GM19467 (cell line): ENCODE results near the gene C5orf52.
"Not testable (repeated sequence)": the region's sequence is repeated elsewhere in the genome, so short reads cannot be mapped to it uniquely, and the experiment has no call there.

Source experiments
- ATAC-seq: cut with Tn5 transposase; IDR thresholded peaks from one replicate; pipeline ENCODE4 v1.9.1; 2021; ENCODE audit warnings: mild to moderate bottlenecking, moderate library complexity; ENCODE audit not compliant: unreplicated experiment

The C5orf52 gene

GRCh38 chr5:157674351-157674750 lies 3.0 kb downstream of the C5orf52 start:
- not testable (repeated sequence) for ATAC-seq

- ATAC-seq = no peak
These were observed 6.6 kb downstream of the C5orf52 start for GRCh38 chr5:157677931-157678330.

GRCh38 chr5:157679801-157680200 lies 8.5 kb downstream of the C5orf52 start:
- ATAC-seq = no peak

- ATAC-seq = no peak
These were observed 8.9 kb downstream of the C5orf52 start for GRCh38 chr5:157680239-157680638.

GRCh38 chr5:157681048-157681447 lies 9.7 kb downstream of the C5orf52 start:
- ATAC-seq = no peak

GRCh38 chr5:157682257-157682656 lies 10.9 kb downstream of the C5orf52 start:
- no peak for ATAC-seq

- not testable (repeated sequence) for ATAC-seq
These were observed 15.2 kb downstream of the C5orf52 start for GRCh38 chr5:157686276-157687197.

GRCh38 chr5:157687198-157687554 lies 15.8 kb downstream of the C5orf52 start:
- ATAC-seq = no peak

- no peak for ATAC-seq
These were observed 18.8 kb downstream of the C5orf52 start for GRCh38 chr5:157689942-157690689.

- ATAC-seq = no peak
These were observed 19.5 kb downstream of the C5orf52 start for GRCh38 chr5:157690690-157691433.

GRCh38 chr5:157693816-157694215 lies 22.5 kb downstream of the C5orf52 start:
- not testable (repeated sequence) for ATAC-seq

GRCh38 chr5:157696154-157696553 lies 24.8 kb downstream of the C5orf52 start:
- not testable (repeated sequence) for ATAC-seq

GRCh38 chr5:157698674-157699073 lies 27.3 kb downstream of the C5orf52 start:
- not testable (repeated sequence) for ATAC-seq

GRCh38 chr5:157703736-157704135 lies 32.4 kb downstream of the C5orf52 start:
- ATAC-seq = no peak

- ATAC-seq = no peak
These were observed 37.5 kb downstream of the C5orf52 start for GRCh38 chr5:157708866-157709265.

- no peak for ATAC-seq
These were observed 38.0 kb downstream of the C5orf52 start for GRCh38 chr5:157709346-157709745.

- ATAC-seq = no peak
These were observed 39.1 kb downstream of the C5orf52 start for GRCh38 chr5:157710431-157710830.

- no peak for ATAC-seq
These were observed 39.5 kb downstream of the C5orf52 start for GRCh38 chr5:157710882-157711281.

- ATAC-seq = no peak
These were observed 42.7 kb downstream of the C5orf52 start for GRCh38 chr5:157713830-157714595.

- ATAC-seq = no peak
These were observed 43.2 kb downstream of the C5orf52 start for GRCh38 chr5:157714596-157714864.

GRCh38 chr5:157718519-157718918 lies 47.2 kb downstream of the C5orf52 start:
- no peak for ATAC-seq
